Activated CD4-positive, alpha-beta T cell treated with anti-CD3 and anti-CD28 coated beads, Interleukin-2, amount 10 ng/mL, durations not matched to agents 7 days and 5 days (primary cell): ENCODE measurements around the gene SHISA9. TPM values are rescaled to one million over a fixed set of nuclear protein-coding genes. Genes with fewer than 3 reads are reported as not detected.

Experiments
- CTCF ChIA-PET: fragments of 350-600 bp; sonication (Branson Sonifier 250); formaldehyde crosslinking; loops from one replicate; lab custom pipeline; 2021; ENCODE audit warnings: antibody characterized with exemption; lab: Charles Lee
- POLR2A ChIA-PET: fragments of 350-600 bp; sonication (Branson Sonifier 250); formaldehyde crosslinking; loops from one replicate; lab custom pipeline; 2021; ENCODE audit warnings: antibody characterized with exemption; lab: Charles Lee
- DNase-seq: peaks from one replicate; pipeline ENCODE4 v3.0.0-alpha.2; 2020
- H3K27ac Mint-ChIP-seq: one replicate; pipeline ENCODE4 v1.8.0; 2021; ENCODE audit warnings: mild to moderate bottlenecking, moderate library complexity, mixed read lengths
- H3K27me3 Mint-ChIP-seq: one replicate; pipeline ENCODE4 v1.8.0; 2021; ENCODE audit warnings: mixed read lengths
- H3K36me3 Mint-ChIP-seq: one replicate; pipeline ENCODE4 v1.8.0; 2021; ENCODE audit warnings: low read depth, mixed read lengths
- H3K4me1 Mint-ChIP-seq: one replicate; pipeline ENCODE4 v1.8.0; 2021; ENCODE audit warnings: mixed read lengths
- H3K4me3 Mint-ChIP-seq: one replicate; pipeline ENCODE4 v1.8.0; 2021; ENCODE audit warnings: mild to moderate bottlenecking, moderate library complexity, mixed read lengths
- H3K9me3 Mint-ChIP-seq: one replicate; pipeline ENCODE4 v1.8.0; 2021; ENCODE audit warnings: mixed read lengths
- total RNA-seq, 2 experiments: library from RNA; stranded (reverse); gene quantifications; one replicate each; pipeline ENCODE4 v1.2.3, GENCODE V29; 2021

Gene SHISA9
- total RNA-seq, 2 experiments from 2014 or later, result 0.04 TPM; not detected in 1

DNA sequence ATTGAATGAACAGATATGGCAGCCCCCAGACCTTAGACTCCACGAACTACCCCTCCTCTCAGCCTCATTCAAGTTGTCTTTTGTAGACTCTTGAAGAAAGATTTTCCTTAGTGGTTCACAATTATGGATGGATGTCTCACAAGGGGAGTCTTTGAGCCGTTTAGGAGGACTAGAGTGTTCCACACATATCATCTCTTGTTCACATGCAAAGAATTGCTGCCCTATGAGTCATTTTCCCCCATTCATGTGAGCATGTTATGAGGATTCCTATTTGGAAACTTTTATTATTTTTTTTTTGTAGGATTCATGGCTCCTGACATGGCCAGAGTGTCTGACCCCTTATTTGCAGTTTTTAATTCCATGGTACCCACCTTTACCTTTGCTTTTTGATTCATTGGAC is 237.1 kb downstream of the SHISA9 start:
- no peak overlapping the region for H3K4me3 Mint-ChIP-seq
- H3K4me1 Mint-ChIP-seq, result no peaks in the 10 kb centered on the region
- ChIA-PET POLR2A (no interaction called here), CTCF (no interaction called here)
- H3K27ac Mint-ChIP-seq, result no peak overlapping the region
- H3K9me3 Mint-ChIP-seq, result peaks cover 5% of the 10 kb centered on the region
- H3K36me3 Mint-ChIP-seq, result no peaks in the 10 kb centered on the region
- DNase-seq, result no peak
- H3K27me3 Mint-ChIP-seq, result no peaks in the 10 kb centered on the region

DNA sequence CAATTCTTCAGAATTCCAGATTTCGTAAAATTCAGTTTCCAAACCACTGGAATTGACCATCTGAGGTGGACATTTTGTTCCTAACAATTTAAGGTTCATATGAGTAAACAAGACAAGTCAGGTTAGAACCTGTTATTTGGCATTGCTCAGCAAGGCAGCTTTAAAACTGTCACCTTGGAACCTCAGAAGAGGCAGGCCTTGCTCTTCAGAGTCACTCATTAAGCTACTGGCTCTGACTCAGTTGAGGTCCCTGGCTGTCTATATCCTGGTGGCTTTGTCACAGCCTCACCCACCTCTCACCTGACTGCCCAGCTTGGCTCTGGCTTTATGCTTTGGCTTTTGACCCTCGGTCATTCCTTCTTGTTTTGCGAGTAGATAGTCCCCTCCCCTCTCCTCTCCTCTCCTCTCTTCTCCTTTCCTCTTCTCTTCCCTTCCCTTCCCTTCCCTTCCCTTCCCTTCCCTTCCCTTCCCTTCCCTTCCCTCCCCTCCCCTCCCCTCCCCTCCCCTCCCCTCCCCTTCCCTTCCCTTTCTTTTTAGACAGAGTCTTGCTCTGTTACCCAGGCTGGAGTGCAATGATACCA is 238.4 kb downstream of the SHISA9 start:
- Mint-ChIP-seq H3K27me3 (no peaks in the 10 kb centered on the region), H3K36me3 (no peaks in the 10 kb centered on the region), H3K27ac (no peak overlapping the region), H3K9me3 (peaks cover 2% of the 10 kb centered on the region), H3K4me1 (no peaks in the 10 kb centered on the region), H3K4me3 (no peak overlapping the region)
- CTCF ChIA-PET, result no interaction called here
- DNase-seq, result no peak
- POLR2A ChIA-PET, result no interaction called here

DNA sequence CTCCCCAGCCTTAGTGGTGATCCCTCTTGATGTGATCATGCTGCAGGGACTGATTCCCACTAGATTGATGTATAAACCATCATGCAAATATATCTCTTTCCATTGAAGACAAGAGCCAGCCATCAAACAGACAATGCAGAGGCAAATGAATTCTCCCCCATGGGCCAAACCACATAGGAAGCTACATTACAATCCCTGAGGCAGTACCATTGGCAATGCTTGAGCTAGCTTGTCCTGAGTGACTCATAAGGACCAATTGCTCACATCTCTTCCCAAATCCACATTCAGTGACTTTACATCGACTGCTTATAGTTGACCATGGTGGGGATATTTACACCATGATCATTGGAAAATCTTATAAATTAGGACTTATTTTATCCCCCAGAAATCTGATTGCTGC is 242.2 kb downstream of the SHISA9 start:
- CTCF ChIA-PET, result no interaction called here
- Mint-ChIP-seq H3K4me1 (no peaks in the 10 kb centered on the region), H3K4me3 (no peak overlapping the region), H3K27ac (no peak overlapping the region), H3K27me3 (no peaks in the 10 kb centered on the region), H3K36me3 (no peaks in the 10 kb centered on the region), H3K9me3 (no peaks in the 10 kb centered on the region)
- DNase-seq, result no peak
- POLR2A ChIA-PET, result no interaction called here

DNA sequence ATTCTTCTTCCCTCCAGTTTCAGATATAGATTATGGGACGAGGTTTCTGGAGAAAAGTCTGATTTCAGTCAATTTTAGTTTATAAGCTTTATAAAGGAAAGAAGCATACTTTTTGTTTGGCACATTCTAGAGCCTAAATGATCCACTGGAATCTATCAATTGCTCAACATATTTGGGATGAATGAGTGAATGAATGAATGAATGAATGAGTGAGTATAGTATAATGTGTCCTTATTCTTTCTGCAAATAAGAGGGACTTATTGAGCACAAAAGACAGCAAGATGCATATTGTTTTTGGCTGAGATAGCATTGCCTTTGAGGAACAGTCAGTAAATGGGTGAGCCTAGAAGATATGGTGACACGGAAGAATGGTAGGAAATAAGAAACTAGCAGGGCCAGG is 245.4 kb downstream of the SHISA9 start:
- H3K36me3 Mint-ChIP-seq, result no peaks in the 10 kb centered on the region
- H3K4me3 Mint-ChIP-seq, result no peak overlapping the region
- H3K9me3 Mint-ChIP-seq, result no peaks in the 10 kb centered on the region
- no peak overlapping the region for H3K27ac Mint-ChIP-seq
- CTCF ChIA-PET, result no interaction called here
- H3K4me1 Mint-ChIP-seq, result no peaks in the 10 kb centered on the region
- H3K27me3 Mint-ChIP-seq, result no peaks in the 10 kb centered on the region
- no peak for DNase-seq
- POLR2A ChIA-PET, result no interaction called here

DNA sequence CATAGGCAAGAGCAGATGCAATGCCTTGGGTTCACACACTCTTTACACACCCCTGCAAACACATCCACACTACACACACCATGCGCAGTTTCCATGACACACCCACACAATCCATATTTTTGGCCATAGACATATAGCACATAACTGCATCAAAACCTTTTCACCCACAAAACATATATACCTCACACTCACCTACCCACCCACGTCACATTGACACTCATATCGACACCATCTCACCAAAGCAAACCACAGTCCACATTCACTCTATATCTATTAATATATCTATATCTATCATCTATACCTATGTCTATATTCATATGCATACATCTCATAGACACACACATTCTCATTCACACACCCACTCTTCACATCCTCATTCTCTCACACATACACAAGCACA is 246.9 kb downstream of the SHISA9 start:
- Mint-ChIP-seq H3K27ac (no peak overlapping the region), H3K27me3 (no peaks in the 10 kb centered on the region), H3K36me3 (no peaks in the 10 kb centered on the region), H3K4me3 (no peak overlapping the region), H3K9me3 (no peaks in the 10 kb centered on the region), H3K4me1 (no peaks in the 10 kb centered on the region)
- ChIA-PET POLR2A (no interaction called here), CTCF (no interaction called here)
- no peak for DNase-seq

DNA sequence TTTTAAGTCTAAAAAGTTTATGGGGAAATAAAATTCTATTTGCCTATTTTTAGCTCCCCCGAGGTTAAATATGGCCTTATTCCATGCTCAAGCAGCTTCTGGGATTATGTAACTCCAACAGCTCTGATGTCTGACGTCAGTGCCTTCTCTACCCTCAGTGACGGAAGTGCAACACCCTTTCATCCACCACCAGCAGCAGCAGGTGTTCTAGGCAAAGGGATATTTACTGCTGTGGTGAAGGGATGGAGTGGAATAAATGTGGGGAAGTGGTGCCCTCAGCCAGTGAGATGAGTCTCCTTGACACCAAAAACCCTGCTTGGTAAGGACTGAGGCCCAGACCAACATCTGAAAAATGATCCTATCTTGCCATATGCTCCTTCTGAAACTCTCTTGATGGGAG is 247.4 kb downstream of the SHISA9 start:
- CTCF ChIA-PET, result no interaction called here
- H3K27me3 Mint-ChIP-seq, result no peaks in the 10 kb centered on the region
- H3K4me1 Mint-ChIP-seq, result no peaks in the 10 kb centered on the region
- POLR2A ChIA-PET, result no interaction called here
- H3K36me3 Mint-ChIP-seq, result no peaks in the 10 kb centered on the region
- no peak overlapping the region for H3K27ac Mint-ChIP-seq
- DNase-seq, result no peak
- no peak overlapping the region for H3K4me3 Mint-ChIP-seq
- H3K9me3 Mint-ChIP-seq, result no peaks in the 10 kb centered on the region

DNA sequence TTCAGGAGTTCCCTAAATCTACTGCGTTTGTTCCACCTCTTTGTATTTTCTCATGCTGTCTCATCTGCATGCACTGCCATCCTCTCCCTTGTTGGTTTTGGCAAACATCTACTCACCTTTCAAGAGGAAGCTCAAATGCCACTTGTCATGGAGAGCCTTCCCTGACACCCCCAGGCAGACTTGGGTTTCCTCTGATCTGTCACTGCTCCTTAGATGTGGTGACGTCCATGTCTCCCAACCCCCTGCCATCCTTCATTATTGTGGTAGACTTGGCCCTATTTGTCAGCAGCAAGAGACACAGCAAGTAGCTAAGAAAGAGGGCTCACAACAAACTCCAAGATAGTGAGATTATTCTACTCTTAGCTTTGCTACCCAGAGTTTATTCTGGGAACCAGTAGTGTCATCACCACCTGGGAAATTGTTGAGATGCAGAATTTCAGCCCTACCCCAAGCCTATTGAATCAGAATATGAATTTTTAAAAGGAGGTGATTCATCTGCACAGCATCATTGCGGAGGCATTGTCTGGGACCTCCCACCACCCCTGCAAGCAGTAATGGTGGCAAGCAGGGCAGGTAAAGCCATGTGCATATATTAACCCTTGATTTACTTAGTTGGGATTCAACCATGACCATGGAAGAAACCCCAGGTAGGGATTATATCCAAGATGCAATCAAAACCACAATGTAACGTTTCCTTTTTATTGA is 248.9 kb downstream of the SHISA9 start:
- Mint-ChIP-seq H3K9me3 (no peaks in the 10 kb centered on the region), H3K4me1 (no peaks in the 10 kb centered on the region), H3K27me3 (no peaks in the 10 kb centered on the region), H3K4me3 (no peak overlapping the region), H3K27ac (no peak overlapping the region), H3K36me3 (no peaks in the 10 kb centered on the region)
- CTCF ChIA-PET, result no interaction called here
- DNase-seq, result no peak
- POLR2A ChIA-PET, result no interaction called here

DNA sequence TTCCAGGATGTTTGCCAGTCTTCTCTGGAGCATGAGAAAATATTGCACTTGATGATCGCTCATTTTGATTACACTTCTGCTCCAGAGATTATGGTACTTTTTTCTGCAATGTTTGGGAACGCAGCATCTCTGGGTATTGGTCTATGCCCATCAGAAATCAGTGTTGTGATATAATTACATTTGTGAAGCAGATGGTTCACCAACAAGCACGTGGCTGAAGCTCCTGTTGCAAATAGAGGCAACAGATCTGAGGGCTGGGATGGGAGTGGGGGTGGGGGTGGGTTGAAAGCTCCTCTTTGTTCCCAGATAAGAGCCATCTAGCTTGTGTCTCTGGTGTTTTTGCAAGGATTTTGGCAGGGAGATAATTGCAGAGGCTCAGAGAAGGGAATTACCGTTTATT is 252.3 kb downstream of the SHISA9 start:
- H3K27ac Mint-ChIP-seq, result no peak overlapping the region
- H3K4me3 Mint-ChIP-seq, result no peak overlapping the region
- no peaks in the 10 kb centered on the region for H3K36me3 Mint-ChIP-seq
- H3K4me1 Mint-ChIP-seq, result no peaks in the 10 kb centered on the region
- no peaks in the 10 kb centered on the region for H3K9me3 Mint-ChIP-seq
- no peaks in the 10 kb centered on the region for H3K27me3 Mint-ChIP-seq
- no peak for DNase-seq
- ChIA-PET POLR2A (no interaction called here), CTCF (no interaction called here)

DNA sequence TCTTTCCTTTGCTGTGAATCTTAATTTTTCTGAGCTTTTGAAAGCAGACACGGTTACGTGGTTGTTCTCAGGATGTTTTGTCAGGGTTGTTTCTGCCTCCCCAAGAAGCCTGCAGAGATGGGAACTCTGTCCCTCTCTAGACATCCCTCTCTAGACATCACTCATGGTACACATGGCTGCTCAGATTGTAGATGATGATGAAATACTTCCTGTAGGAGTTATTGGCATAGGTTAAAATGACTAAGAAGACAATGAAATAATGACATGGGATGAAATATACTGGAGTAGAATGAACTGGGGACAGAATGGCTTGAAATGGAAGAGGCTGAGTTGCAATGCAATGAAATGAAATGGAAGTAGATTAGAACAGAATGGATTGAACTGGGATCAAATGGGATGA is 253.4 kb downstream of the SHISA9 start:
- CTCF ChIA-PET, result no interaction called here
- Mint-ChIP-seq H3K4me3 (no peak overlapping the region), H3K4me1 (no peaks in the 10 kb centered on the region), H3K9me3 (no peaks in the 10 kb centered on the region), H3K27me3 (no peaks in the 10 kb centered on the region), H3K27ac (no peak overlapping the region), H3K36me3 (no peaks in the 10 kb centered on the region)
- POLR2A ChIA-PET, result no interaction called here
- DNase-seq, result no peak

DNA sequence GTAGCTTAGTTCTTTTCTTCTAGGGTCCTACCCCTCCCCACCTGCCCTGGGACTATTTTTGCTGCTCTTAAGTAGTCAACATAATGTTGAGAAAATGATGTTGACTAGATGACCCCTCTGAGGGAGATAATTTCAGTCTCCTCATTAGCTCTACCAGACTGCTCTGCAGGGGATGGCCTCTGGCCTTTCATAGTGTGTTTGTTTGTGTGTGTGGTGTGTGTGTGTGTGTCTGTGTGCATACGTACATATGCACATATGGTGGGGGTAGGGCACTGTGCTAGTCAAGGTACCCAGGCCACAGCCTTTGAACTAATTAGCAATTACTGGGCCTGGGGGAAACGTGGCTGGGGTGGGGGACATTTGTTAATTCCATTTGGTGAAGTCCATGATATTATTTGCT is 254.0 kb downstream of the SHISA9 start:
- ChIA-PET CTCF (no interaction called here), POLR2A (no interaction called here)
- Mint-ChIP-seq H3K4me1 (no peaks in the 10 kb centered on the region), H3K27me3 (no peaks in the 10 kb centered on the region), H3K36me3 (no peaks in the 10 kb centered on the region), H3K4me3 (no peak overlapping the region), H3K27ac (no peak overlapping the region), H3K9me3 (no peaks in the 10 kb centered on the region)
- no peak for DNase-seq

DNA sequence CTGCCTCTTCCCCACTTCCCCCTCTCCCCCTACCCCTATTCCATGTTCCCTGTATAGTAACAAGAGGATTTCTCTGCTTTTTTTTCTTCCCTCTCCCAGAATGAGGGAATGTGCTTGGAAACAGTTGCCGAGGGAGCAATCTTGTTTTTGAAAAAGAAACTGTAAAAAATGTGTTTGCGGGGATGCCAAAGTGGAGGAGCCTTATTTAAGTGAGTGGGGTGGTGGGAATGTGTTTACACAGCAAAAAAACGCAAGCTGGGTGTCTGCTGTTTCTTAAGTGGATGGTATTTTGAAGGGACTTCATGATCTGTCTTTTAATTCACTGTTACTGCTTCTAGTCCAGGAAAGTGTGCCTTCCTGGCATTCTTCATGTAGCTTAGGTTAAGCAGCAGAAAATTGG is 254.4 kb downstream of the SHISA9 start:
- ChIA-PET CTCF (no interaction called here), POLR2A (no interaction called here)
- Mint-ChIP-seq H3K4me3 (no peak overlapping the region), H3K4me1 (no peaks in the 10 kb centered on the region), H3K9me3 (no peaks in the 10 kb centered on the region), H3K36me3 (no peaks in the 10 kb centered on the region), H3K27ac (no peak overlapping the region), H3K27me3 (no peaks in the 10 kb centered on the region)
- DNase-seq, result no peak

DNA sequence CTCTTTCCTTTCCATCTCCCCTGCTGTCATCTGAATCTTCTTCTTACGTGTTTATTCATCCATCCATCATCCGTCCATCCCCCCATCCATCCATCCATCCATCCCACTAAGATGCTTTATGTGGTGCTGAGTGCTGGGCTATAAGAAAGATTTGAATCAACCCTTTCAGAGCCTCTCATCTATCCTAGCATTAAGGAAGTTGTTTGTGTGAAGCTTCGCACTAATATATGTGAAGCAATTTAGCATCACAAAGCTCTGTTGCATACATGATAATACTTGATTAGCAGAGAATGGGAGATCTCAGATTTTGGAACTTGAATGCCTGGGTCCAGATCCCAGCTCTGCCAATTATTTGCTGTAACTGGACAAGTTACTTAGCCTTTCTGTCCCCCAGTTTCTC is 255.7 kb downstream of the SHISA9 start:
- ChIA-PET POLR2A (no interaction called here), CTCF (no interaction called here)
- H3K27me3 Mint-ChIP-seq, result no peaks in the 10 kb centered on the region
- no peak for DNase-seq
- H3K36me3 Mint-ChIP-seq, result no peaks in the 10 kb centered on the region
- no peaks in the 10 kb centered on the region for H3K9me3 Mint-ChIP-seq
- no peak overlapping the region for H3K4me3 Mint-ChIP-seq
- no peaks in the 10 kb centered on the region for H3K4me1 Mint-ChIP-seq
- H3K27ac Mint-ChIP-seq, result no peak overlapping the region

DNA sequence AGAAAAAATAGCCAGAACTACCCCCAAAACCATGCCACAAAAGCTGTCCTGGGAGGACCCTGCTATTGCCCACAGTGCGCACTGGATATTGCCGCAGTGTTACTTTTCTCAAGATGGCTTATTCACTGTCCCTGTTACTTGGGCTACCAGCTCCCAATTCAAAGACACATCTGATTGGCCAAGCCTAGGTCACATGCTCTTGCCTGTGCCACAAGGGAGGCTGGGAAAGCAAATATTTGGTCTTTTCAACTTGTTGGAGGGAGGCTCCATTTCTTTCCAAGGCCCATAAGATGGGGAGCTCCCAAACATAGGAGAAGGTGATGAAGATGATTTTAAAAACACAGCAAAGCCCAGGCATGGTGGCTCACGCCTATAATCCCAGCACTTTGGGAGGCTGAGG is 257.0 kb downstream of the SHISA9 start:
- Mint-ChIP-seq H3K27ac (no peak overlapping the region), H3K4me3 (no peak overlapping the region), H3K9me3 (no peaks in the 10 kb centered on the region), H3K36me3 (no peaks in the 10 kb centered on the region), H3K4me1 (no peaks in the 10 kb centered on the region), H3K27me3 (no peaks in the 10 kb centered on the region)
- DNase-seq, result no peak
- ChIA-PET POLR2A (no interaction called here), CTCF (interaction anchor here (0.6 kb wide), 2 partner anchors 25 to 83 kb away, joined by 3 read pairs; no protein-coding TSS in a partner anchor)

DNA sequence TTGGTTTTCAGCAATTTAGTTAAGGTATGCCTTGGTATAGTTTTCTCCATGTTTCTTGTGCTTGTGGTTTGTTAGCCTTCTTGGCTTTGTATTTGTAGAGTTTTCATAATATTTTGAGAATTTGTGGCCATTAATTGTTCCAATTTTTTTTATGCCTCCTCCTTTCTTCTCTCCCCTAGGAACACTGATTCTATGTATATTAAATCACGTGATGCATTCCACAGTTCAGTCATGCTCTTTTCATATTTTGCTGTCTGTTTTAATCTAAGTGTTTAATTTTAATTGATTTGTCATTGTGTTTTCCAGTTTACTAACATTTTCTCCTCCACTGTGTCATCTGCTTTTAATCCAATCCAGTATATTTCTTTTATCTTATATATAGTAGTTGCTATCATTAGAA is 263.6 kb downstream of the SHISA9 start:
- no peak overlapping the region for H3K4me3 Mint-ChIP-seq
- H3K9me3 Mint-ChIP-seq, result peaks cover 15% of the 10 kb centered on the region
- no peak overlapping the region for H3K27ac Mint-ChIP-seq
- POLR2A ChIA-PET, result no interaction called here
- H3K27me3 Mint-ChIP-seq, result no peaks in the 10 kb centered on the region
- no peaks in the 10 kb centered on the region for H3K4me1 Mint-ChIP-seq
- CTCF ChIA-PET, result no interaction called here
- no peaks in the 10 kb centered on the region for H3K36me3 Mint-ChIP-seq
- DNase-seq, result no peak
